ENCODE results near the gene HSD11B1.

GRCh38 chr1:209702832-209703231, 1.8 kb upstream of the HSD11B1 start:
- TF ChIP-seq CTCF (IDR thresholded peaks at IDR 0.05): no peak
- TF ChIP-seq POLR2A (IDR thresholded peaks at IDR 0.05): no peak
- TF ChIP-seq POLR2AphosphoS5 (IDR thresholded peaks at IDR 0.05): no peak
